DMS 273 treated with DMSO at 0.1 percent for 48 hours (cell line): Measurements from ENCODE around the gene CEP72.
"Not testable (repeated sequence)": the region's sequence is repeated elsewhere in the genome, so short reads cannot be mapped to it uniquely, and the experiment has no call there.

ENCODE experiments used
- DNase-seq: peaks from one replicate; lab custom pipeline; 2025; lab: John Stamatoyannopoulos, UW

The CEP72 gene

DNA sequence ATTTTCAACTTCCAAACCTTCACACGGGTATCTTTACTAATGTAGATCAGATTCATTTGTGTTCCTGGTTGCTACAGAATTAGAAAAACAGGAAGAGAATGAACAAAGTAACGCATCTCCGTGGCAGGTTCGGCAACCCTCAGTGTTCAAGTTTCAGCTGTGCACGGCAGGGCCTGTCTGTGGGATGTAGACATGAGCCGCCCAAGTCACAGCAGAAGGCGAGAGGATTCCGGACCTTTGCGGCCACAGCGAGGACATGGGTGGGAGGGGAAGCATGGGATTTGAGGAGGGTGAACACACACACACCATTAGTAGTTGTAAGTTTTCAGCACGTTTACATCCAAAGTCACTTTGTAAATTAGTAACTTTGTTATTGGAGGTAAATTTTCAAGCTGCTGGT is 31.7 kb upstream of the CEP72 start:
- DNase-seq = no peak

DNA sequence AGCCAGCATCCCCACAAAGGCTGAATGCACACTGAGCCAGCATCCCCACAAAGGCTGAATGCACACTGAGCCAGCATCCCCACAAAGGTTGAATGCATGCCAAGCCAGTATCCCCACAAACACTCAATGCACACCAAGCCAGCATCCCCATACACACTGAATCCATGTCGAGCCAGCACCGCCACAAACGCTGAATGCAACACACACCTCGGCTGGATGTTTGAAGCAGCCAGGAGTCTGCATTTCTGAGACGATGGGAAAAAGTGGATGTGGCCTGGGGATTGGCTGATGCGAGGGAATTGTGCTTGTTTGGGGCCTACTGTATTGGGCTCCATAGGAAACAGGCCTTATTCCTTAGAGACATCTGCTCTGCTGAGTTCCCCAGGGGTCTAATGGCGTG is 30.9 kb upstream of the CEP72 start:
- DNase-seq = no peak

DNA sequence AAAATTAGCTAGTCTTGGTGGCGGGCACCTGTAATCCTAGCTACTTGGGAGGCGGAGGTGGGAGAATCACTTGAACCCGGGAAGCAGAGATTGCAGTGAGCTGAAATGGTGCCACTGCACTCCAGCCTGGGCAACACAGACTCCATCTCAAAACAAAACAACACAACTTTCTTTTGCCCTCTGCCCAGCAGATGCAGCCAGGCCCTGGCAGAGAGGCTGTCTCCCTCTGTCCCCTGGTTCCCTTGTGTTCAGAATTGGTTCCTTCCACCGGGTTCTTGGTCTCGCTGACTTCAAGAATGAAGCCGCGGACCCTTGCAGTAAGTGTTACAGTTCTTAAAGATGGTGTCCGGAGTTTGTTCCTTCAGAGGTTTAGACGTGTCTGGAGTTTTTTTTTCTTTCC is 30.2 kb upstream of the CEP72 start:
- no peak for DNase-seq

DNA sequence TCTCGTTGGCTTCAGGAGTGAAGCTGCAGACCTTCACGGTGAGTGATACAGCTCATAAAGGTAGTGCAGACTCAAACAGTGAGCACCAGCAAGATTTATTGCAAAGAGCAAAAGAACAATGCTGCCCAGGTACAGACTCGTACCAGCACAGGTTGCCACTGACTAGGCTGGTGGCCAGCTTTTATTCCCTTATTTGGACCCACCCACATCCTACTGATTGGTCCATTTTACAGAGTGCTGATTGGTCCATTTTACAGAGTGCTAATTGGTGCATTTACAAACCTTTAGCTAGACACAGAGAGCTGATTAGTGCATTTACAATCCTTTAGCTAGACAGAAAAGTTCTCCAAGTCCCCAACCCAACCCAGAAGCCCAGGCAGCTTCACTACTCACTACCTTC is 29.7 kb upstream of the CEP72 start:
- DNase-seq = not testable (repeated sequence)

DNA sequence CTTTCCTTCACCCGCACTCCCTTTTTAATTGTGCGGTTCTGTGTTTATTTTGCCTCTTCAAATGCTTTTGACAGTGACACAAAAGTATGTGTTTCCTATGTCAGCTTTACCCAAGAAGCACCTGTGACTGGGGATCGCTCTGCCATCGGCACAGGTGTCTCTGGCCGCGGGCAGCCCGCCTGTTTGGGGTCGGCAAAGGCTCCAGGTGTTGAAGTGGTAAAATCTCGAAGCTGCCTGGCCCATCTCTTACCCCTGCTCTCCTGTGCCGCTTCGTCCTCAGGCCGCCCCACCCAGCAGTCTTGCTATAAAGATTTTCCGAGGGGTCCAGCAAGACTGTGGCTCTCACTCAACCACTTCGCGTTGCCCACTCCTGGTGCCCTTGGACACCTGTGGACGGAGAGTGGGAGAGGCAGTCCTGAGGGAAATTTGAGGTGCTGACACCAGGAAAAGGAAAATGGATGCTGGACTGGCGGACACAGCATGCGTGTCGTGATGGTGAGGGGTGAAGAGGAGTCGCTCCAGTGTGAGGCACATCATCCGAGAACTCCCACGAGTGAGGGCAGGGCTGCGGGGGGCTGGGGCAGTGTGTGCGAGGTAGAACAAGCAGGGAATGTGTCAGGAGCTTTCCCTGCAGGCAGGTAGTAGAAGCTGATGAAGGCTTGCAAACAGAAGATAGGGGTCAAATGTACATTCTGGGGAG is 29.1 kb upstream of the CEP72 start:
- no peak for DNase-seq

DNA sequence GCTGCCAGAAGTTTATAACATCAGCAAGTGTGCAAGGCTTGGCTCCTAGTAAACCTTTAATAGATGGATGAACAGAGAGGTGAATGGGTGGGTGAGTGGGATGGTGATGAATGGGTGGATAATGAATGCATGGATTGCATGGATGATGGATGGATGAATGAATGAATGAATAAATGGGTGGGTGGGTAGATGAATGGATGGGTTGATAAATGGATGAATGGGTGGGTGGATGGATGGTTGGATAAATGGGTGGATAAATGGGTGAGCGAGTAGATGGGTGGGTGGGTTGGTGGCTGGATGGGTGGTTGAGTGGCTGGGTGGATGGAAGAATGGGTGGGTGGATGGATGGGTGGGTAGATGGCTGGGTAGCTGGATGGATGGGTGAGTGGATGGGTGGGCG is 28.5 kb upstream of the CEP72 start:
- DNase-seq = no peak

DNA sequence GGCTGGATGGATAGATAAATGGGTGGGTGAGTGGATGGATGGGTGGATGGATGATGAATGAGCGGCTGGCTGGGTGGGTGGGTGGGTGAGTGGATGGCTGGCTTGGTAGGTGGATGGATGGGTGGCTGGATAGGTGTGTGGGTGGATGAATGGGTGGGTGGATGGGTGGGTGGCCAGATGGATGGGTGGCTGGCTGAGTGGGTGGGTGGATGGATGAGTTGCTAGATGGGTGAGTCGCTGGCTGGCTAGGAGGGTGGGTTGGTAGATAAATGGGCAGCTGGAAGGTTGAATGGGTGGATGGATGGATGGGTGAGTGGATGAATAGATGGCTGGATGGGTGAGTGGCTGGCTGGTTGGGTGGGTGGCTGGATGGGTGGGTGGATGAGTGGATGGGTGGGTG is 27.9 kb upstream of the CEP72 start:
- no peak for DNase-seq

DNA sequence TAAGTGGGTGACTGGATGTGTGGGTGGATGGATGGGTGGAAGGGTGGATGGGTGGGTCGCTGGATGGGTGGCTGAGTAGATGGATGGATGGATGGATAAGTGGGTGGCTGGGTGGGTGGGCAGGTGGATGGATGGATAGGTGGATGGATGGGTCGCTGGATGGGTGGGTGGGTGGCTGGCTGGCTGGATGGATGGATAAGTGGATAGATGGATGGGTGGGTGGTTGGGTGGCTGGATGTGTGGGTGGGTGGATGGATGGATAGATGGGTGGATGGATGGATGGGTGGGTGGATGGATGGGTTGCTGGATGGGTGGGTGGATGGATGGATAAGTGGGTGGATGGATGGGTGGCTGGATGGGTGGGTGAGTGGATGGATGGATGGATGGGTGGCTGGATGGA is 27.3 kb upstream of the CEP72 start:
- DNase-seq = no peak

DNA sequence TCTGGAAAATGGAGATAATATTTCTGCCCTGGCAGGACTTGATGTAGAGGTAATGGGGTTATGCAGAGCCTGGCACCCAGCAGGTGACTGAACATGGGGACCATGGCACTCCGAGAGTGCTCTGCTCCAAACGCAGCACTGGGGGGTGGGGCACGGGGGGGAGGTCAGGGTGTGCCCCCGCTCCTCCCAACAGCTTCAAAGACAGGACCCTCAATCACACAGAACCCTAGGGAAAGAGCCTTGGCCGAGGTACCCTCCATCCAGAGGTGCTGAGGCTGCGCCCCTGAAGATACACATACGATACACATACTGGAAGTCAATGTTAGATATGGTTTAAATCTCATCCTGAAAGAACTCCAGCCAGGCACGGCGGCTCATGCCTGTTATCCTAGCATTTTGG is 26.6 kb upstream of the CEP72 start:
- DNase-seq = no peak

DNA sequence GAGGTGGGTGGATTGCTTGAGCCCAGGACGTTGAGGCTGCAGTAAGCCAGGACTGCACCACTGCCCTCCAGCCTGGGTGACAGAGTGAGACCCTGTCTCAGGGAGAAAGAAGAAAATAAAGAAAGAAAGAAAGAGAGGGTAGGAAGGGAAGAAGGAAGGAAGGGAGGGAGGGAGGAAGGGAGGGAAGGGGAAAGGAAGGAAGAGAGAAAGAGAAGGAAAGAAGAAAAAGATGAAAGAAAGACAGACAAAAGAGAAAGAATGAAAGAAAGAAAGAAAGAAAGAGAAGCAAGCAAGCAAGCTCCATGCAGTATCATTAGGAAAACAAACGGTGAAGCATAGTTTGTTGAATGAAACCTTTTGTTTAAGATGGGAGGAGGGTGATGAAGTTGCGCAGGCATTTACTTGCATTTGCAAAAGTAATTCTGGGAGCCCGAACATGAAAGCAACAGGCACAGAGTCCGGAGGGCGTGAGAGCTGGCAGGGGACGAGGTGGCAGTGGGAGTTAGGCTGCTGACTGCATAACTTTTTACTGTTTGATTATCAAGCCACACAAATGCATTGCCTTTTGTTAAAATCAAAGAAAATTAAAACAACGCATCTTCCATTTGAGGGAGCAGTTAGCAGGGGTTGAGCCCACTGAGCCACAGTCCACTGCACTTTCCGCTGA is 26.0 kb upstream of the CEP72 start:
- DNase-seq = no peak

DNA sequence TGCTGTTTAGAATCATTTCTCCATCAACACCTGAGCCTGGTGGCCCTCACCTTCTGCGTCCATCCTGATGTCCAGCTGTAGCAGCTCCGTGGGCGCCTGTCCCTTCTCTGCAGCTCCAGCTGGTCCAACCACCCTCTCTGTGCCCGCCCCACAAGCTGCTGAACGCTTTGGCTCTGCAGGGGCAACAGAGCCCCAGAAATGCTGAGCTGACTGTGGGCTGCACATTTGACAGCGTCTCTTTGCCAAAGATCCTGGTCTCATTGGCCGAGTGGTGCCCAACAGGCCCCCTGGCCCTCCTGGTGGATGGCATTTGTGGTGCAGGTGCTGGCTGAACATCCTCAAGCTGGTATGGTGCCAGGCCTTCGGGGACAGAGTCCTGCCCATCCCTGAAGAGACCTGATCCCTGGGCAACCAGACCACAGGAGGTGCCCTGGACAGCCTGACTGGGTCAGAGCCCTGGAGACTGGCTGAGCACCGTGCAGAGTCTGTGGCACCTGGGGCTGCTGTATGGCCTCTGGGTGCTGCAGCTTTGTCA is 25.3 kb upstream of the CEP72 start:
- DNase-seq = no peak

DNA sequence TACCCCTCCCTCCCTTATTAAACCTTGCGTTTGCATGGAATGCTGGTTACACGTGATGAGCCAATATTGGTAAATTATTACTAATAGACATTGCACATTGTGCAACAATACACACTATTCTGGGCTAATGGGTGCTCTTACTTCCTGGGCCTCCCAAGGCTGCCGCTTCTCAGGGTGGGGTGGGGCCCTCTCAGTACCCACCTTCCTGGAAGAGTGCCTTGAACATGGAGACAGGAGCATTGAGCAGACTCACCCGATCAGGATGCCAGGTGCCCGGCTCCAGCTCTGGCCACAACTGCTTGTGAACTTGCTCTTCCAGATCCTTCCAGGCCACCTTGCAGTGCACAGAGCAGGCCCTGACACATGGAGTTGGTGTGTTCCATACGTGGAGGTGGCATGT is 24.7 kb upstream of the CEP72 start:
- no peak for DNase-seq

DNA sequence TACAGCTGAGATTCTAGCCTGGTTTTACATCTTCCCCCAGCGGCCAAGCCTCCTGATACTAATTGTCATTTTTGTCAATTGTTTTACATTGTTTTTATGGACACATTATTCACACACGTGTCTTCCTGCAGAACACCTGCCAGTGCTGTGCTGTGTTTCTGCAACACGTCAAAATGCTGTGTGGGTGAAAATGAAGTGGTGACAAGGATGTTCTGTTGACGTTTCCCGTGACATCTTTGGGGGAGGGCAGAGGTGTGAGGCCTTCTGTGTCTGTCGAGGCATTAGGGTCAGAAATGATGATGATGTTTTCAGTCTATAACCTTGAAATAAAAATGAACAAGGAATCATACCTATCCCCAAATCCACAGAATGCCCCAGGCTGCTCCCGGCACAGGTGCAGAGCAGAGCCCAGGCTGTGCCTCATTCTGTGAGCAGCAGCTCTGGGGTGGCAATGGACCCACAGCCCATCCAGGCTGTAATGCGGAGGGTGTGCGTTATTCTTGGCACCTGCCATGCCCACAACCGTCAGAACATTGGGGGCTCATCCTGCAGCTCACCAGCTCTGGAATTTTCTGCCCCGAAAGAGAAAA is 23.6 kb upstream of the CEP72 start:
- DNase-seq = no peak

DNA sequence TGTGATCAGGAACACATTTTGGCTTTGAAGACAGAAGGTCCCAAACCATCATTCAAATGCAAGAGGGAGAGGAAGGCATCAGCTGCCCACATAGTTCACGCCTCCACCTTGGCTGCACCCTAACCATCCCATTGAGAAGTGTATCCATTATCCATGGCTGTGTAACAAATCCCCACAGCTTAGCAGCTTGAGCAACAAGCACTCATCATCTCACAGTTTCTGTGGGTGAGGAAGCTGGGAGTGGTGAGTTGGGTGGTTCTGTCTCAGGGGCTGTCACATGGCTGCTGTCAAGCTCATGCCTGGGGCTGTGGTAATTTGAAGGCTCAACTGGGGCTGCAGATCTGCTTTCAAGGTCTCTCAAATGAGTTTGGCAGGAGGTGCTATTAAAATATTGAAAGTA is 23.0 kb upstream of the CEP72 start:
- no peak for DNase-seq

DNA sequence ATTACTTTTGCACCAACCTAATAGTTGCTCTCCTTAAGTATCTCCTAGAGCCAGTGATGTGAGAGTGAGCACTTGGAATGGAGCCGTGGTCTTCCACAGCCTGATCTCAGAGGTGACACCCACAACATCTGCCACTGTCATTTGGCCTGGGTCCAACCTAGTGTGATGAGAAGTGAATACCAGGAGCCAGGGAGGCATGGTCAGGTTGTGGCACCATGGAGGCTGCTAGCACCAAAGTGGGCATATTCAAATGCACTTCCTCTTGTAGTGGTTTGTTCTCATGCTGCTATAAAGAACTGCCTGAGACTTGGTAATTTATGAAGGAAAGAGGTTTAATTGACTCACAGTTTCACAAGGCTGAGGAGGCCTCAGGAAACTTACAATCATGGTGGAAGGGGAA is 22.6 kb upstream of the CEP72 start:
- no peak for DNase-seq

DNA sequence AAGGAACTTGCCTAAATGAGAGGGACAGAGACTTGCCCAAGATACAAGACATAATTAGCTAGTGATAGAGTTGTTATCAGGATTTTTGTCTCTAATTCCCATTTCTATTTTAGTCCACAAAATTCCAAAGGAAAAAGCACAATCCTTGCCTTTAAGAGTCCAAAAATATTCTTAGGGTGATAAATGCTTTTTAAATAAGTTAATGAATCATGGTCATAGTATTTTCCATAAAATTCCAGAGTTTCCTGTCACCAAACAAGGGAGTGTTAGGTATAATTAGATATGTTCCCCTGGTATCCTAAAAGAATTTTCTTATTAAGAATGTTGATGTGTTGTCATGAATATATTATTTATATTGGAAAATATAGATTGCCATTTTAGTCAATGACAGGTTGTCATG is 21.8 kb upstream of the CEP72 start:
- no peak for DNase-seq

DNA sequence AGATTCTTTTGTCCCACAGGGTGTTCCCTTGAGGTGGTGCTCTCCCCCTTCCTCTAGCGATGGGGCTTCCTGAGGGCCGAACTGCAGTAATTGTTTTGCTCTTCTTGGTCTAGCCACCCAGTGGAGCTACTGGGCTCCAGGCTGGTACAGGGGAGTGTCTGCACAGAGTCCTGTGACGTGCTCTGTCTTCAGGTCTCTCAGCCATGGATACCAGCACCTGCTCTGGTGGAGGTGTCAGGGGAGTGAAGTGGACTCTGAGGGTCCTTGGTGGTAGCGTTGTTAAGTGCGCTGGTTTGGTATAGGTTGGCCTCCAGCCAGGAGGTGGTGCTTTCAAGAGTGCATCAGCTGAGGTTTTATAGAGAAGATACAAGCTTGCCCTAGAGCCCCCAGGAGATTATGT is 20.4 kb upstream of the CEP72 start:
- DNase-seq = no peak

DNA sequence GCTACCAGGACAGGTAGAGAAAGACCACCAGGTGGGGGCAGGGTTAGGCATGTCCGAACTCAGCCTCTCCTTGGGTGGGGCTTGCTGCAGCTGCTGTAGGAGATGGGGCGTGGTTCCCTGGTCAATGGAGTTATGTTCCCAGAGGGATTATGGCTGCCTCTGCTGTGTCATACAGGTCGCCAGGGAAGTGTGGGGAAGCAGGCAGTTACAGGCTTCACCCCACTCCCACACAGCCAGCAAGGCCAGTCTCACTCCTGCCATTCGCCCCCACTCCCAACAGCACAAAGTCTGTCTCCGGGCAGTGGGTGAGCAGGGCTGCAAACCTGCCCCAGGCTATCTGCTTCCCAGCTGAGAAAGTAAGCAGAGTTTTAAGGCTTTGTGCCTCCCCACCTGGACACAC is 20.0 kb upstream of the CEP72 start:
- DNase-seq = no peak

DNA sequence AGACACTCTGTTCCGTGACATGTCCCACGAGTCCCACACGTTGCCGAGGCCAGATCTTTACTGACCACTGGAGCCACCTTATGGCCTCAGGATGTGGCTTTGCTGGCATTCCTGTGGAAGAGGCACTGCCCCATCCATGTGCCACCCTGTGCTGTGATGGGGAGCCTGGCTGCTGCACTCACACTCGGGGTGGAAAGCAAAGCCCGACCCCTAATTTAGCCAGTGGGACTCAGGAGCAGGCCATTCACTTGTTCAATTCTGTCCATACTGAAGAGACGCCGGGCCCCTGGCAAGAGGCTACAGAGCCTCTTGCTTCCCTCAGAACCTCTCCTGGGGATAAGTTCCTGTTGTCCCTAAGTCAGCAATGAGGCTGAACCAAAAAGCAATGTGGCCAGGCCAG is 18.6 kb upstream of the CEP72 start:
- no peak for DNase-seq

DNA sequence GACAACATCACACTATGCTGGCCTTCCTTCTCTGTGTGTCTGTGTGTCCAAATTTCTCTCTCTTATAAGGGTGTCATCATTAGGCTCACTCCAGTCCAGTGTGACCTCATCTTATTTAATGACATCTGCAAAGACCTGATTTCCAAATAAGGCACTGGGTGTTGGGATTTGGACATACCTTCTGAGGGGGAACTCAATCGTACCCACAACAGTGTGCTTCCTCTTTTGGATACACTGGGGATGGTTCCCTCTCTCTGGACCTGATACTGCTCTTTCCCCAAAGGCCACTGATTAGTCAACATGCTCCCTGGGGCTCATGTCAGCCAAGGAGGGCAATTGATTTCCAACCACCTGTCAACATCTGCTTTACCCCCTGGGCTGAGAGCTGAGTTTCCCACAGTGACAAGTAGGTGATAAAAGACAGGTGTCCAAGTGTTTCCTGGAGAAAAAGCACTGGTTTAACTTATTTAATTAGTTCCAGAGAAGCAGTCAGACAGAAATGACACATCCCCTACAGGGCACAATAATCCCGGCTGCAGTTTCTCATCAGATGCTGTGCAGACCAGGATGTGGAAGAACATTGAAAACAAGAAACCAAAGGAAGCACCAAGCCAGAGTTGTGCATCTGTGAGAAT is 17.8 kb upstream of the CEP72 start:
- DNase-seq = no peak

DNA sequence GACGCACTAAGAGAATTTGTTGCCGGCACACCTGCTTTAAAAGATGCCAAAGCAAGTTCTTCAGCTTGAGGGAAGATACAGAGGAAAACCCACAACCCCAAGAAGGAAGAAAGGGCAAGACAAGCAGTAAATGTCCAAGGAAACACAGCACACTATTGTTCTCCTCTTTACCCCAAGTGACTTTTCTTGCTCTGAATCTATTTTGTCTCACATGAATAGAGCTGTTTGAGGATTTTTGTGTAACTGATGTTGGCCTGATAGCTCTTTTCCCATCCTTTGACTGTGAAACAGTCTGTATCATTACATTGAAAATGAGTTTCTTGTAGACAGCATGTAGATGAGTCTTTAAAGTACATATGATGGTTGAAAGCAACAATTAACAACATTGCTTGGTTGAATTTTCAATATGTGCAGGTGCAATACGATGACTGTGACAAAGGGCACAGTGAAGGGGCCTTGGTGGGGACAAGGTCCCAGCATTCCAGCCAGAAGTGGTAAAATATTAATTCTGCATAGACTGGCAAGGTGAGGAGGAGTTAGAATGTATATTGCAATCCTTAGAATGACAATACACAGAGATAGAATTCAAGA is 16.8 kb upstream of the CEP72 start:
- no peak for DNase-seq

DNA sequence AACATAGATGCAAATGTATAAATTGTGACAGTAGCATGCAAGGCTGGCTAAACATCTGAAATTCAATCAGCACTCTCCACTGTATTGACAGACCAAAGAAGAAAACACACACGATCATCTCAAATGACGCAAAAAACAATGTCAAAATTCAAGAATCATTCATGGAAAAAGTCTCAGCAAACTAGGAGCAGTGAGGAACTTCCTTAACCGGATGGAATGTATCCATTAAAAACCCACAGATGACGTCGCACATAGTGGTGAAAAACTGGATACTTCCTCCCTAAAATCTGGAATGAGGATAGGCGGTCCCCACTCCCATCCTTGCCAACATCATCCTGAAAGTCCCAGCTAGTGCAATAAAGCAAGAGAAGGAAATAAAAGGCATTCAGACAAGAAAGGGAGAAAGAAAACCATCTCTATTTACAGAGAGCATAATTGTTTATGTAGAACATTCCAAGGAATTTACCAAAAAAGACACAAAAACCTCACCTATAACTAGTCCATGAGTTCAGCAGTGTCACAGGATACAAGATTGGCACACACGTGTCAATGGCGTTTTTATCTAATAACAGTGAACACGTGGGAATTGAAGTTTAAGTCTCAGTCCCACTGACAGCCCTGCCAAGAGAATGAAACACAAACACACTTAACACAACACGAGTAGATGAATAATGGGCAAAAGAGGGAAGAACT is 14.1 kb upstream of the CEP72 start:
- DNase-seq = no peak
